Bronchial epithelial cell (primary cell): ENCODE measurements around the gene GAA. TPM values are rescaled to one million over a fixed set of nuclear protein-coding genes. Genes with fewer than 3 reads are reported as not detected.

ENCODE experiments used
- DNase-seq: peaks from one replicate; pipeline ENCODE4 v3.0.0-alpha.2; 2010; ENCODE audit warnings: low read depth
- FAIRE-seq: peaks from 2 replicates; lab custom pipeline; 2011; peaks lifted over from hg19 to GRCh38; lab: Jason Lieb, UNC
- H3K27me3 ChIP-seq: 2 replicates; pipeline ENCODE4 v1.5.1; 2011; ENCODE audit warnings: low read length; ENCODE audit not compliant: control insufficient read depth, insufficient read depth
- H3K36me3 ChIP-seq: 2 replicates; pipeline ENCODE4 v1.5.1; 2011; ENCODE audit warnings: low read length; ENCODE audit not compliant: control insufficient read depth, insufficient read depth
- H3K4me3 ChIP-seq: 2 replicates; pipeline ENCODE4 v1.5.1; 2011; ENCODE audit warnings: mild to moderate bottlenecking, low read depth, low read length, control low read depth
- total RNA-seq: library from RNA; depleted of rRNA; stranded (reverse); fragments of >200 nt; gene quantifications from 2 replicates; pipeline ENCODE4 v1.2.1, GENCODE V29; 2014
- TF ChIP-seq, protein P1 (sequence below): IDR thresholded peaks from 2 replicates; pipeline ENCODE4 v1.5.1; 2011; ENCODE audit warnings: mild to moderate bottlenecking, moderate library complexity, low read length, control low read depth, inconsistent platforms; ENCODE audit not compliant: insufficient read depth, severe bottlenecking

GAA gene
- total RNA-seq, 1 donor from 2014 or later = 21.1 TPM

DNA sequence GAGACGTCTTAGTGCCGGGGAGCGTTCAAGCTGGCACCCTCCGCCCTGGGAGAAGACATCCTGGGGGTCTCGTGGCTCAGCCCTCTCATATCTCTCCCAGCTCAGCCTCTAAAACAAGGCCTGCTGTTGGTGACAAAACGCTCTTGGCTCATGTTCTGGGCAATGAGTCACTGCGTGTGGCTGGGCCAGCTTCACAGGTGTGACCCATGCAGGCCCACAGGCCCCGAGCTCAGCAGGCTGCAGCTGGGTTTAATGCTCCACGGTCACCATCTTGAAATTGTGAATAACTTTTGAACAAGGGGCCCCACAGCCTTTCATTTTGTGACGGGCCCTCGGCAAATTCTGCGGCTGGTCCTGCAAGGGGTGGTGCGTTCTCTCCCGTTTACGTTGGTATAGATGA lies 22.4 kb downstream of the GAA start:
- TF ChIP-seq, protein P1, sequence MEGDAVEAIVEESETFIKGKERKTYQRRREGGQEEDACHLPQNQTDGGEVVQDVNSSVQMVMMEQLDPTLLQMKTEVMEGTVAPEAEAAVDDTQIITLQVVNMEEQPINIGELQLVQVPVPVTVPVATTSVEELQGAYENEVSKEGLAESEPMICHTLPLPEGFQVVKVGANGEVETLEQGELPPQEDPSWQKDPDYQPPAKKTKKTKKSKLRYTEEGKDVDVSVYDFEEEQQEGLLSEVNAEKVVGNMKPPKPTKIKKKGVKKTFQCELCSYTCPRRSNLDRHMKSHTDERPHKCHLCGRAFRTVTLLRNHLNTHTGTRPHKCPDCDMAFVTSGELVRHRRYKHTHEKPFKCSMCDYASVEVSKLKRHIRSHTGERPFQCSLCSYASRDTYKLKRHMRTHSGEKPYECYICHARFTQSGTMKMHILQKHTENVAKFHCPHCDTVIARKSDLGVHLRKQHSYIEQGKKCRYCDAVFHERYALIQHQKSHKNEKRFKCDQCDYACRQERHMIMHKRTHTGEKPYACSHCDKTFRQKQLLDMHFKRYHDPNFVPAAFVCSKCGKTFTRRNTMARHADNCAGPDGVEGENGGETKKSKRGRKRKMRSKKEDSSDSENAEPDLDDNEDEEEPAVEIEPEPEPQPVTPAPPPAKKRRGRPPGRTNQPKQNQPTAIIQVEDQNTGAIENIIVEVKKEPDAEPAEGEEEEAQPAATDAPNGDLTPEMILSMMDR = no peak
- no peak overlapping the region for H3K4me3 ChIP-seq
- FAIRE-seq (no peak), DNase-seq (peak; percentile 53)
- H3K27me3 ChIP-seq = no peaks in the 10 kb centered on the region
- no peaks in the 10 kb centered on the region for H3K36me3 ChIP-seq

DNA sequence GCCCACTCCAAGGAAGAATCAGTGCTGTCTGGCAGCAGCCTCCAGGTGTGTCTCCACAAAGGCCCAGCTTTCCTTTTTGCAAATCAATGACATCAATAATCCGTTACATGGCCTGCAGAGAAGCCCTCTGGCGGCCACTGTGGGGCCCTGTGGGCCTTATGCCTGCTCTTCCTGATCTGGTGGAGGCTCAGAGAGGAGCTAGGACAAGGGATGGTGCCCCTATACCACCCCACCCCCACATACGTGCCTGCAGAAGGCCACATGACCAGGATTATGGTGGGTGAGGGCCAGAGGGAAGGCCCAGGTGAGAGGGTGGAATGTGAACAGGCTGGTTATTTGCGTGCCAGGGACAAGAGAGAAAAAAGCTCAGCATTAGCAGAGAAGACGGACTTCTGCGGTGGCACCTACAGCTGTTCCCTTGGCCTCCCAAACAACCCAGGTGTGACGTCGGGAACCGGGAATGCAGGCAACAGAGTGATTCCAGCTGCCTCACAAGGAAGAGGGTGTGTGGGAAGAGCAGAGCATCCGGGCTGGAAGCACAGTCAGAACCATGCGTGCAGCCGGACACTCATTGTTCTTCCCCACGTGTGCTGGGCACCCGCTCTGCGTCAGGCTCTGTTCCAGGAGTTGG lies 23.1 kb downstream of the GAA start:
- Histone ChIP-seq H3K27me3 (no peaks in the 10 kb centered on the region), H3K36me3 (no peaks in the 10 kb centered on the region), H3K4me3 (no peak overlapping the region)
- TF ChIP-seq, protein P1 = peak; percentile 60
- DNase-seq (peak; percentile 75), FAIRE-seq (no peak)

DNA sequence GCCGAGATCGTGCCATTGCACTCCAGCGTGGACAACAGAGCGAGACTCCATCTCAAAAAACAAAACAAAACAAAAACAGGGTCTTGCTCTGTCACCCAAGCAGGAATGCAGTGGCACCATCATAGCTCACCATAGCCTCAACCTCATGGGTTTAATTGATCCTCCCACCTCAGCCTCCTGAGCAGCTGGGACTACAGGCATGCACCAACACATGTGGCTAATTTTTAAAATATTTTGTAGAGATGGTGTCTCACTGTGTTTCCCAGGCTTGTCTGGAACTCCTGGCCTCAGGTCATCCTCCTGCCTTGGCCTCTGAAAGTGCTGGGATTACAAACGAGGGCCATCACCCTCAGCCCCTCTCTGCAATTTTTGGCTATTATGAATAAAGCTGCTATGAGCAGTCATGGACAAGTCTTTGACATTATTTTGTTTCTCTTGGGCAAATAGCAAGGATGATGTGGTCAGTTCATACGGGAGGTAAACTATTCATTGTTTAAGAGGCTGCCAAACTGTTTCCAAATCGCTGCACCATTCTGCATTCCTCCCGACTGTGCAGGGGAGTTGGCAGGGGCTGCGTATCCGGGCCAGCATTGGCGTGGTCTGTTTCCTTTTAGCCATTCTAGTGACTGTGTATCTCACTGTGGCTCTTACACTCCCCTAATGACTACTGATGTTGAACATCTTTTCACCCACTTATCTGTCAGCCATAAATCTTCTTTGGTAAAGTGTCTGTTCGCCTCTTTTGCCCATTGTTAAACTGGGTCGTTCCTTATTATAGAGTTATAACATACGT lies 24.5 kb downstream of the GAA start:
- FAIRE-seq (no peak), DNase-seq (no peak)
- TF ChIP-seq, protein P1 = no peak
- no peaks in the 10 kb centered on the region for H3K36me3 ChIP-seq
- no peak overlapping the region for H3K4me3 ChIP-seq
- H3K27me3 ChIP-seq = no peaks in the 10 kb centered on the region

DNA sequence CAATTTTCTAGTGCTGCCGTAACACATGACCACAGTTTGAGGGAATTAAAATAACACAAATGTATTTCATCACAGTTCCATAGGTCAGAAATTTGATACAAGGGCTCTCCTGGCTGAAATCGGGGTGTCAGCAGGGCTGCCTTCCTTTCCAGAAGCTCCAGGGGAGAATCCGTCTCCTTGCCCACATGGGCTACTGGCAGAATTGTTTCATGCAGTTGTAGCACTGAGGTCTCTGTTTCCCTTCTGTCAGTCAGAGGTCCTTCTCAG lies 25.0 kb downstream of the GAA start:
- no peaks in the 10 kb centered on the region for H3K27me3 ChIP-seq
- FAIRE-seq = peak; percentile 43
- H3K4me3 ChIP-seq = no peak overlapping the region
- TF ChIP-seq, protein P1 = no peak
- no peak for DNase-seq
- H3K36me3 ChIP-seq = no peaks in the 10 kb centered on the region

DNA sequence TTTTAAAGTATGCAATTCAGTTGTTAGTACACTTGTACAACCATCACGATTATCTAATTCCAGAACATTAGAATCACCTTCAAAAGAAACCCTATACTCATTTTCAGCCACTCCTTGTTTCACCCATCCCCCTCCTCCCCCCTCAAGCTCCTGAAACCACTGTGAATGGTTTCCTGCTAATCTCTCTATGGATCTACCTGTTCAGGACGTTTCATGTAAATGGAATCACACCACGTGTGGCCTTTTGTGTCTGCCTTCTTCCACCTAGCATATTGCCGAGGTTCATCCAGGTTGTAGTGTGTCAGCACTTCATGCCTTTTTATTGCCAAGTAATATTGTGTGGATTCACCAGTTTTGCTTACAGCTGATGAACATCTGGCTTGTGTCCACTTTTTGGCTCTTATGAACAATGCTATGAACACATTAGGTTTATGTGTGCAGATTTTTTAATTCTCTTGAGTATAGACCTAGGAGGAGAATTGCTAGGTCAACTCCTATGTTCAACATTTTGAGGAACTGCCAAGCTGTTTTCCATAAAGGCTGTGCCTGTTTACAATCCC lies 27.7 kb downstream of the GAA start:
- FAIRE-seq (no peak), DNase-seq (peak; percentile 18)
- Histone ChIP-seq H3K4me3 (no peak overlapping the region), H3K36me3 (peaks cover 4% of the 10 kb centered on the region), H3K27me3 (no peaks in the 10 kb centered on the region)
- TF ChIP-seq, protein P1 = no peak
